HG02678 (cell line): ENCODE data around the gene COL23A1.
"Not testable (repeated sequence)": the region's sequence is repeated elsewhere in the genome, so short reads cannot be mapped to it uniquely, and the experiment has no call there.

Source experiments
- ATAC-seq: cut with Tn5 transposase; IDR thresholded peaks from one replicate; pipeline ENCODE4 v1.9.1; 2021; ENCODE audit warnings: mild to moderate bottlenecking, moderate library complexity; ENCODE audit not compliant: unreplicated experiment

COL23A1 gene

DNA sequence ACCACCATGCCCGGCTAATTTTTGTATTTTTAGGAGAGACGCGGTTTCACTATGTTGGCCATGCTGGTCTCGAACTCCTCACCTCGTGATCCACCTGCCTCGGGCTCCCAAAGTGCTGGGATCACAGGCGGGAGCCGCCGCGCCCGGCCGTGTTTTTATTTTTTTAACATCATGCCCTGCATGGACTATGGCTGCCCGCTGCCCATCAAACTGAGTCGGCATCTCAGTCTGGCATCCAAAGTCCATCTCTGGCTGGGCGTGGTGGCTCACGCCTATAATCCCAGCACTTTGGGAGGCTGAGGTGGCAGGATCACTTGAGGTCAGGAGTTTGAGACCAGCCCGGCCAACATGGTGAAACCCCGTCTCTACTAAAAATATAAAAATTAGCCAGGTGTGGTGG is 336.6 kb downstream of the COL23A1 start:
- not testable (repeated sequence) for ATAC-seq

DNA sequence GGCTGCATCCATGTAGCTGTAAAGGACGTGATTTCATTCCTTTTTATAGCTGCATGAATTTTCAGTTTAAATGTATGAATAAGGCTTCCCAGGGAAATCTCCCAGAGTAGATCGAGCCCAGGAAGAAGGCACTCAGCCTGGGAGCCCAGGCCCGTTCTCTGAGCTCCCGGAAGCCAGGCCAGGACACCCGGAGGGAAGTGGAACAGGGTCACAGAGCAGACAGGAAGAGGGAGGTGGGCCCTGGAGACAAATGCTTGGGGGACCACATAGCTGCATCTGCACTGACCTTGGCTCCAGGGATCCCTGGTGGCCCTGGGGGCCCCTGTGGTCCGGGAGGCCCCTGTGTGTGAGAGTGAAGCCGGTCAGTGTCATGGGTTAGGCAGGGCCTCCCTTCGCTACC is 337.9 kb downstream of the COL23A1 start:
- no peak for ATAC-seq

DNA sequence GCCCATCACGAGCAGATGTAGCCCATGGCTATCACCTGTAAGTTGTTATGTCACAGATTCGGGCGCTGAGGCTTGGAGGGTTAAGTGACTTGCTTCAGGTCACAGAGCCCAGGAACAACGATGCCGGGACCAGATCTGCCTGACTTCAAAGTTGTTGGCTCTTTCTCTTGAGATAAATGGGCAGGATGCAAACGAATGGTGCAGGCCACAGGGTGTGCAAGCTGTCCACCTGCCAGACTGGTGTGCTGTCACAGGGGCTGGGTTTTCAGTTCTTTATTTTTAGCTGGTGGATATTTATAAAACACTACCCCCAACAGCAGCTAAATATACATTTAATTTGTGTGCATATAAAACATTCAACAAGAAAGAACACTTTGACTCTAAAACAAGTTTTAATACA is 339.9 kb downstream of the COL23A1 start:
- ATAC-seq: no peak

DNA sequence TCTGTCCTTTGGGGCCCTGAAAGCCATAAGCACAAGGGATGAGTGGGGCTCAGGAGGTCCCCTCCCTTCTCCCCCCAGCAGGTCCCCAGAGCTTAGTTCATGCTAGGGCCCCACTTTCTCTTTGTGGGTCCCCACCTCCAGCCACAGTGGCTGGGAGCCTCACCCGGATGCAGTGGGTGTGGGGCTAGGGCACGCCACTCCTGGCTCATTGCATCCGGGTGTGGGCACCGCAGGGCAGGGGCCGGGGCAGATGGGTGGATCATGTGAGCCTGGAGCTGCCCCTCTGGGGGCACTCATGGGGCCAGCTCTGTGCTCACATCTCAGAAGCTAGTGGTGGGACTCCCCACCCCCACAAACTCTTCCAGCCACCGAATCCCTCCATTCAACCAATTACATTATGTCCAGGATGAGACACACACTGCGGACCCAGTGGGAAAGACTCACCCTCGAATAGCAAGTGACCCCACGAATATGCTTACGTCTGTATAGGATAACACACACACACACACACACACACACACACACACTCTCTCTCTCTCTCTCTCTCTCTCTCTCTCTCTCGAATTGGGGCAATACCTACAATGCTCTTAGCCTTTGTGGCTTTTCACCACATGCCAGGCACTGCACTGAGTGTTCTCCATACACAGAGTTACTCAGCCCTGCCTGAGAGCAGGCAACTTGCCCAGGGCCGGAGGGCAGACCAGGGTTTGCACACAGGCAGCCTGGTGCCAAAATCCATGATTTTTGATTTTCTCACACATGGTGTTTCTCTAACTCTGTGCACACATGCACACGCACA is 340.8 kb downstream of the COL23A1 start:
- ATAC-seq: no peak

DNA sequence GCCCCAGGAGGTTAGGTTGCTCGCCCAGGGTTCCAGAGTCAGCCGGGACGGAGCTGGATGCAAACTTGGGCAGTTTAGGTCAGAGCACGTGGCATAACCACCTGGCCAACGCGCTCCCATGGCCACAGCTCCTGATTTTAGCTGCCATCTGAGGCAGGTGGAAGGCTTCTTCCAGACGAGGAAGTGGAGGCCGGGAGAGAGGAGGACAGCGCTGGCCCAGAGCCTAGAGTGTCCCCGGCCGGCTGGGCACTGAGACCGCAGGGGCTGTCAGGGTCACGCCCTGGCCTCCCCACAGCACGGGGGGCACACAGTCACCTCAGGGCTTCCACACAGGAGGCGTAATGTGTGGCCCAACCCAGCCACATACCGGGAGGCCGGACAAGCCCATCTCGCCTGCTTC is 341.4 kb downstream of the COL23A1 start:
- ATAC-seq: no peak

DNA sequence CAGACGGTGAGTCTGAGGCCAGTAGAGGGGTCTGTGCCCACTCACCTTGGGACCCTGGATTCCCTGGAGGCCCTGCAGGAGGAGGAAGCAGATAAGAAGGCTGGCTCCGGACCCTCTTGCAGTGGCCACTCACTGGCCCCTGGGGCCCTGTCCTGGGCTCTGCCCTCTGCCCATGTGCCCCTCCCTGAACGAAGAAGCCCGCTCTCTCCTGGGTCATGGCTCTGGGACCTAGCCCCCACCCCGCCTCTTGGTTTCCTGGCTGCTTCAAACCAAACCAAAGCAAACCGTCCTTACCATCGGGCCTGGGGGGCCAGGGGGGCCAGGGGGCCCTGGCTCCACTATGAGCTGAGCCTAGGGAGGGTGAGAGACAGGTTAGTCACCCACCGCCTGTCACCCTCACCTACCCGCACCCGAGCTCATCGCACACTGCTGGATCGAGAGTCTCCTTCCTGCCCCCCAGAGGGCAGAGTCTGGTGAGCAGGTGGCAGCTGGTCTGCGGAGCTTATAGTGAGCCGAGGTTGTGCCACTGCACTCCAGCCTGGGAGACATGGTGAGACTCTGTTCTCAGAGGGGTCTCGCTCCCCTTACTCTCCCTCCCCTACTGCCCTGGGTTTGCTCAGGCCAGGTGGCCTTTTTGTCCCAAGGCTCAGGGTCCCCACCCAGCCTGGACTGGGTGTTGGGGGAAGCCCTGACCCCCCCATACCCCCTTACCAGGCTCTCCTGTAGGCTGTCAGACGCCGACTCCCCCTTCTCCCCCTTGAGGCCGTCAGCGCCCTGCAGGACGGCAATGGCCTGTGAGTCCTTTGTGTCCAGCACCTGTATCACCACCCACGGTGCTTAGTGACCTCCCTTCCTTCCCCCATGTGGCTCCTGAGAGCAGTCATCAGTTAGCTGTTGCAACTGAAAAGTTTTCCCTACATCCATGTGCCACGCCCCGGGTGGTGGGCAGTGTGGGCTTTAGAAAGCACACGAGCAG is 342.4 kb downstream of the COL23A1 start:
- ATAC-seq: no peak

DNA sequence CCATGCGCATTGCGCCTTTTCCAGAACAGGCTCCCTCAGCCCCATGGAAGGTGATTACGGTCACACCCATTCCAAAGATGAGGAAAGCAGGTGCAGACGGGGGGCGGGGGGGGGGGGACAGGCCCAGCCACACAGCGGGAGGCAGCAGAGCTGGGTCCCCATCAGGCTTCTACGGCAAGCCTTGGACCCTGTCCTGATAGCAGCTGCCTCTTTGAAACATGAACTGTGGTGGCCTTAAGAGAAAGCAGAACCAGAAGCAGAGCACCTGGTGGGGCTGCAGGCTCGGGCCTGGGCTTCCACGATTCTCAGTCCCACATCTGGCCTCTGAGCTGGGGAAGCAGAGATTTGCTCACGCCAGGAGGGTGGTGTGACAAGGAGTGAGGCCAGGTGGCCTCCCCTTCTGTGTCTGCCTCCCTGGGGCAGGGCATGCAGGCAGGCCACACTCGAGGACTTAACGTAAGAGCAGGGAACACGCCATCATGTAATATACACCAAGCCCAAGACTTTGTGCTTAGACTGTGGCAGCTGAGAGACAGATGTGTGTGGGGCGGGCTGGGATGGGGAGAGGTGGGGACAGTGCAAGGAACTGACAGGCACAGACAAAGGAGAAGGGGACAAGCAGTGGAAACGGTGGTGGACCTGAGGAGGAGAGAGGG is 343.4 kb downstream of the COL23A1 start:
- no peak for ATAC-seq

DNA sequence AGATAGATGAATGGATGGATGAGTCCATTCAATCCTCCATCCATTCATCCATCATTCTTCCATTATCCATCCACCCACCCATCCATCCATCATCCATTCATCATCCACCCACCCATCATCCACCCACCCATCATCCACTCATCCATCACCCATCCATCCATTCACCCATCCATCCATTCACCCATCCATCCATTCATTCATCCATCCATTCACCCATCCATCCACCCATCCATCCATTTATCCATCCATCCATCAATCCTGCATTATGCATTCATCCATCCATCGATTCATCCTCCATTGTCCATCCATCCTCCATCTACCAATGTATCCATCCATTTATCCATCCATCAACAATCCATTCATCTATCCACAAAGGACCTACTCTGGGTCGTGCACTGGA is 344.8 kb downstream of the COL23A1 start:
- ATAC-seq: no peak

DNA sequence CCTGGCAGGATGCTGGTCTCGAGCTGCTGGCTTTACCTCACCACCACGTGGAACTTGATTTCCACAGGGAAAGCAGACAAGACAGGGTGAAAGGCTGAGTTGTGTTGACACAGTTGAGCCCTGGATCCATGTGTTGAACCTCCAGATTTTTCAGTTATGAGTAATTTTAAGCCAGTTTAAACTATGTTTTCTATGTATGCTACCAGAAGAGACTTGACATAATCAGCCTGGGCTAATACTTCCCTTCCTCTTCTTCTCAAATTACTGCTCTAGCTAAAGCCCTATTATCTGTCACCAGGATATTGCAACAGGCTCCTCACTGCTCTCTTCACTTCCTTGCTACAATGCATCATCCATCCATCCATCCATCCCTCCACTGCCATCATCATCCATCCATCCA is 345.6 kb downstream of the COL23A1 start:
- no peak for ATAC-seq

DNA sequence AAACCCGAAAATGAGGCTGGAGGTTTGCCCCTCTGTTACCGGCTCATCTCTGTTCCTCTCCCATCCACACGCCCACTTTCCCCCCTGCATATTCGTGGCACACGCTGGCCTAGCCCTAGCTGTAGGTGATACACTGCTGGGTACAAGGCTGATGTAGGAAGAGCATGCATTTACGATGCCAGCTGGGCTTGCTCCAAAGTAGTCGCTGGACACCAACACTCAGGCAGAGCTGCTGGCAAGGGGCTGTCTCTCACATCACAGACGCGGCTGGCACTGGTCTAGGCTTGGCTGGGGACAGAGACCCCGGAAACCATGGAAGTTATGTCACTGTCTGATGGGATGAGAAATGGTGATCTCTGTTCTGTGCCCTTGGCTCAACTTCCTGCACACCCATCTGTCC is 347.8 kb downstream of the COL23A1 start:
- ATAC-seq: no peak

DNA sequence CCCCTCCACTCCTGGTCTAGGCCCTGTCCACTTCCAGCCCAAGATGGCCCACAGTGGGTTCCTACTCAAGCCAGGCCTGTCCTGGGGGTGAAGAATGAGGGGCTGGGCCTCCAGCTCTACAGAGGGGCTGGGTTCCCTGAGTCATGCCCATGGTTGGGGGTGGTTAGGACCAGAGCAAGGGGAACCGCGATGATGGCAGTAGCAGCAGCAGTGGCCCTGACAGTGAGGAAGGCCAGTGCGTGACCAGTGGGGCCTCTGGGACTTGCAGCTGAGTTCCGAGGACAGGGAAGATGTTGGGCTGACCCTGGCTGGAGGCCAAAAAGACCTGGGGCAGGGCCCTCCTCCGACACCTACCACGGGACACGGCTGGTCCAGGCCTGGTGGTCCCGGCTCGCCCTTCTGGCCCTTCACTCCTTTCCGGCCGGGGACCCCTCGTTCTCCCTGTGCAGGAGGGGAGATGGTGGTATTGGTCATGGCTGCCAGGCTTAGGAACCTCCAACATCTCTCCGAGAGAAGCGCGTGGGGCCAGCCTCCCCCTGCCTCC is 348.4 kb downstream of the COL23A1 start:
- ATAC-seq: no peak

DNA sequence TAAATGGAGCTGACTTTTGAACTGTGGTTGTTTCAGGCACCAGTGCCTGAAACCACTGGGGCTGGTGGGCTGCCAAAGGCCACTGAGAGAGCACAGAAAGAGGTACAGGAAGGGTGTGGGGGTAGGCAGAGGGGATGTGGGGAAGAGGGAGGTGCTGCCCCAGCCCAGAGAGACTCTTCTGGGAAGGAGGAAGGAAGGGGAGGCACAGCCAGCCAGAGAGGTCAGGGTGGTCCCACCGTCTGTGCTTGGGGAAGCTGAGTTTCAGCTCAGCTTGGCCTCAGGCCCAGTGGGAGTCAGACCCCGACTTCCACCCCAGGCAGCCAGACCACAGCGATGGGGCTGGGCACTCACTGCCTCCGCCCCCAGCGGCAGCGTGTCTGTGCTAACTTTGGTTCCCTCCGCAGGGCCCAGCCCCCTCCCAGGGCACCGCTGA is 348.9 kb downstream of the COL23A1 start:
- ATAC-seq: no peak

DNA sequence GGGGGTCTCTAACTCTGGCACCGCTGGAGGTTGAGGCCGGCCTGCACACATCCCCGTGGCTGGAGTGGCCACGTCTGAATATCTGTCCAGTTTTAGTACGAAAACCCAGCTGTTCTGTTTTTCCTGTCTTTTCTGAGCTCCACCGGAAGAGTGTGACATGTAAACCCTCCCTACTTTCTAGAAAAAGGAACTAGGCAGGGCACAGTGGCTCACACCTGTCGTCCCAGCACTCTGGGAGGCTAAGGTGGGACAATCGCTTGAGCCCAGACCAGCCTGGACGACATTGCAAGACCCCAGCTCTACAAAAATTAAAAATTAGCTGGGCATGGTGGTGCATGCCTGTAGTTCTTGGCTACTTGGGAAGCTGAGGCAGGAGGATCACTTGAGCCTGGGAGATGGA is 349.4 kb downstream of the COL23A1 start:
- ATAC-seq: no peak

DNA sequence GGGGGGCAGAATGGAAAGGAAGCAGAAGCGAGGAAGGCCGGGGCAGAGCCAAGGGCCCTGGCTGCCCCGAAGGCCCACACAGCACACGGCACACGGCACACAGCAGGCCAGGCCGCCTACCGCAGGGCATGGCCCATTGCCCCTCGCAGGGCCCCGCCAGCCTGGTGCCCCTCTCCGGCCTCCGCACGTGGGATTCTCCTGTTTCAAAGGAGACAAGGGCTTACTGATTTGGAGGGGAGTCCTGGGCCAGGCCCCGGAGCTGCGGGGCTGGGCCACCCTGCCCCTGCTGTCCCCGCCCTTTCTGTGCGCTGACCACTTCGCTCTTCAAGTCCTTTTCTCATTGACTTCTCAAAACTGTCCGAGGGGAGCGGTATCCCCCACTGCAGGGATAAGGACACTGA is 349.9 kb downstream of the COL23A1 start:
- ATAC-seq: no peak

DNA sequence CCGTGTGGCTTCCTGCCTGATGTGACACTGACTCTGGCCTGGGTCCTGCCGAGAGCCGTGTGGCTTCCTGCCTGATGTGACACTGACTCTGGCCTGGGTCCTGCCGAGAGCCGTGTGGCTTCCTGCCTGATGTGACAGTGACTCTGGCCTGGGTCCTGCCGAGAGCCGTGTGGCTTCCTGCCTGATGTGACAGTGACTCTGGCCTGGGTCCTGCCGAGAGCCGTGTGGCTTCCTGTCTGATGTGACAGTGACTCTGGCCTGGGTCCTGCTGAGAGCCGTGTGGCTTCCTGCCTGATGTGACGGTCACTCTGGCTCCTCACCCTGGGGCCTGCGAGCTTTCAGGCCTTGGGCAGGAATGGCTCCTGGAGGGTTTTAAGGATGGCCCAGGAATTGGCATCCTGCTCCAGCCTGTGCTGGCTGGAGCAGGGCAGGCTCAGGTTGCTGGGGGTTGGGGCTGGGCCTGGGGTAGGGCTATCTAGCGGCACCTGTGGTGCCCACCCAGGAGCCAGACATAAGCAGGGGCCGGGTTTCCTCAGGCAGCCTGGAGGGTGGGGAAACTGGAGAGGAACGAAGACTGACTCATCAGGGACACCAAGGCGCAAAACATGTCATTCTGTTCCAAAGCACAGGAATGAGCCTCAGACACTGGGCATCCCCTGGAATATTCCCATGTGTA is 350.4 kb downstream of the COL23A1 start:
- not testable (repeated sequence) for ATAC-seq

DNA sequence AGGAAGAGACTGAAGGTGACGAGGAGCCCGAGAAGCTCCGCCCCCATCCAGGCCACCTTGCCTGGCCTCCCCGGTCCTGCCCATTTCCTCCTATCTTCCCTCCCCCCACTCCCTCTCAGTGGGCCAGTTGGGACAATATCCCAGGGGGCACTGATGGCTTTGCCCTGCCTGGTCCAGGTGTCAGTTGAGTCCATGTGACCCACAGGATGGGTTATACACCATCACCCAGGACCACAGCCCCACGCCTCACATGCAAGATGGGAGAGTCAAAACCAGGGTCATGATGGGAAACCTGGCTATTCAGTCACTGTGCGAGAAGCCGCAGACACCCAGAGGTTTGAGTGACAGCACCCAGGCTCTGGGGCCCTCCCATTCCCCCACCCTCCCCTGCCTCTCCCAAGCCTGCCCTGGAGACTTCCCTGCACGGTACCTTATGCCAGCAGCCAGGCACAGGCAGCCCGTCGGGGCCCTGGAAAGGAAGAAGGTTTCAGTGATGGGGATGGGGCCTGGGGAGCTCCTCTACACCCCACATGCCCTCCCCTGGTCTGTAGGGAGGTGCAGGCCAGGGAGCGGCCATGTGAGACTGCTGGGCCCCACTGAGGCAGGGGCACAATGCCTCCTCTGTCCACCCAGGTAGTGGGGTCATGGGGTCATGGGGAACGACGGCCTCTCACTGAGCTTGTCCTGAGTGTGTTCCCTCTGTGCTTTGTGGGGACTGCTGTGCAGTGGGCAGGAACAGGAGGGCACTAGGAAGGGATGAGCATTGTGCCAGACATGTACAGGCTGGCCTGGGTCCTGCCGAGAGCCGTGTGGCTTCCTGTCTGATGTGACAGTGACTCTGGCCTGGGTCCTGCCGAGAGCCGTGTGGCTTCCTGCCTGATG is 351.2 kb downstream of the COL23A1 start:
- ATAC-seq: no peak

DNA sequence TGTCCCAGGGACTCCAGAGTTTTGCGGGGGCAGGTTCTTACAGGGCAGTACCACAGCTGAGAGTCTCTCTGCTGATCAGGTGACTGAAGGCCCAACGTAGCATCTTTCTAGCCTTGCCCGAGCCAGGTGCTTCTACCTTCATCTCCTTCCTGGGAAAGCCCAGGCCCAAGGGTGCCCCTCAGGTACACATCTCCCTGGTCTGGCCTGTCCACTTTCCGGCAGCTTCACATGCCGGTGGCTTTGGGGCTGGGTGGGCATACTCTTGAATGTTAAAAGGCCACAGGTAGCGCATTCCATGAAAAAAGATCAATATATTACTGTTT is 351.9 kb downstream of the COL23A1 start:
- ATAC-seq: no peak

DNA sequence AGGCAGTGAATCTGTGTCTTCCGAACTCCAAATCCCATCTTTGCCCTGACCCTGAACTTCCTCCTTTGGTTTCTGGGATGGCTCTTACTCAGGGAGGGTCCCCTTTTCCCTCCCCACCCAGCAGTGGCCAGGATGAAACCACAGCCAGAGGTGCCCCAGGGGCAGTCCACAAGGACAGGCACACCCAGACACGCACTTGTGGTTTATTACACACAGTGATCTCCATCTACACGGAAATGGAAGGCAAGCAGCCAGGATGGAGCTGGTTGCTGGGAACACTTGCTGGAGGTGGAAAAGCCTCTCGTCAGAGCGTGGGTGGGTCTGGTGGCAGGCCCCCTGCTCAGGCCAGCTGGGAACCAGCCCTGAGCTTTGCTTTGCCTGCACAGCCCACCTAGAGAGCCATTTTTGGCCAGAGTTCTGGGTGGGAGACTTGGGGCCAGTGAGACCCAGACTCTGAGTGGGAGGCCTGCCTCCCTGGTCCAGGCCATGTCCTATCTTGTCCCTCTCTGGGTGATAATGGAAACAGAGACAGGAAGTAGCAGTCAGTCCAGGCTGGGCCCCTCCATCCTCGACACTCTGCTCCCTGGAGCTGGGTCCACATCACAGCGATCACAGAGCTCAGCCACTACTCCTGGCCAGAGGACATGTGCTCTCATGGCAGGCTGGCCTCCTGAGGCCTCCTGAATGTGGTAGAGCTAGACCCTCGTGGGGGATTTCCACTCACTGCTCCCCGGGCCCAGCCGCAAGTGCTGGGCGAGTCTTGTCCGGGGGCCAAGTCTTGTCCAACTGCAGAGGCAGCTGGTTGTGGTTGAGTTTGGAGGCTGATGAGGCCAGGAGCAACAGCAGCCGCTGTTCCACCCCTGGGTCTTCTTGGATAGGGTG is 352.5 kb downstream of the COL23A1 start:
- ATAC-seq: no peak

DNA sequence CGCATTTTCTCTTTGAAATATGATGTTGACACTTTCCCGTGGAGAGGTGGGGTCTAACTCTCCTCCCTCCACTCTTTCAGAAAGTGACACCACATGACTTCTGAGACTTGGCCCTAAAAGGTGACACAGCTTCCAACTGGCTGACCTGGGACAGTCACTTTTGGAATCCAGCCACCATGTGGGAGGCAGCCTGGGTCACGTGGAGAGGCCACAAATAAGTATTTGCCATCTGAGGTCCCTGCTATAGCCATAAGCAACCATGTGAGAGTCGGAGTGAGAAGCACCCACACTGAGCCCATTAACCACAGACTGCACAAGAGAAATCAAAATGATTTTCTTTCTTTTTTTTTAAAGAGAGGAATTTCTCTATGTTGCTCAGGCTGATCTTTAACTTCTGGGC is 353.5 kb downstream of the COL23A1 start:
- ATAC-seq: no peak
